HG02571 (cell line): ENCODE data around the gene POU1F1.
A peak's percentile ranks its signal among the peaks of the same experiment; 100 is the strongest.
"Not testable (repeated sequence)": the region's sequence is repeated elsewhere in the genome, so short reads cannot be mapped to it uniquely, and the experiment has no call there.

Experiments used
- ATAC-seq: cut with Tn5 transposase; IDR thresholded peaks from one replicate; pipeline ENCODE4 v1.9.1; 2021; ENCODE audit warnings: mild to moderate bottlenecking, moderate library complexity; ENCODE audit not compliant: unreplicated experiment

POU1F1 gene

GRCh38 chr3:87276484-87276883 lies at the start of gene POU1F1:
TSS of gene POU1F1 (minus strand) at chr3:87276584. CDS start at chr3:87276462, 122 bp downstream.
- no peak for ATAC-seq

GRCh38 chr3:87324609-87325008 lies 48.2 kb upstream of the POU1F1 start:
- no peak for ATAC-seq

GRCh38 chr3:87320756-87321626 lies 44.6 kb upstream of the POU1F1 start:
- no peak for ATAC-seq

- ATAC-seq = no peak
Measured at GRCh38 chr3:87318617-87319021, 42.2 kb upstream of the POU1F1 start.

GRCh38 chr3:87317779-87318178 lies 41.4 kb upstream of the POU1F1 start:
- ATAC-seq = no peak

- ATAC-seq = no peak
Measured at GRCh38 chr3:87313641-87314040, 37.3 kb upstream of the POU1F1 start.

- no peak for ATAC-seq
Measured at GRCh38 chr3:87311309-87311708, 34.9 kb upstream of the POU1F1 start.

GRCh38 chr3:87309601-87310000 lies 33.2 kb upstream of the POU1F1 start:
- ATAC-seq = no peak

- ATAC-seq = no peak
Measured at GRCh38 chr3:87307805-87308204, 31.4 kb upstream of the POU1F1 start.

GRCh38 chr3:87305517-87305916 lies 29.1 kb upstream of the POU1F1 start:
- no peak for ATAC-seq

GRCh38 chr3:87305031-87305430 lies 28.6 kb upstream of the POU1F1 start:
- not testable (repeated sequence) for ATAC-seq

GRCh38 chr3:87298111-87298718 lies 21.8 kb upstream of the POU1F1 start:
- ATAC-seq = peak; percentile 84

GRCh38 chr3:87288446-87288845 lies 12.1 kb upstream of the POU1F1 start:
- no peak for ATAC-seq

- ATAC-seq = no peak
Measured at GRCh38 chr3:87287011-87287410, 10.6 kb upstream of the POU1F1 start.

- ATAC-seq = peak; percentile 91
Measured at GRCh38 chr3:87272718-87273341, 3.6 kb downstream of the POU1F1 start.

GRCh38 chr3:87270908-87271700 lies 5.3 kb downstream of the POU1F1 start:
- ATAC-seq = no peak

GRCh38 chr3:87269723-87270122 lies 6.7 kb downstream of the POU1F1 start:
- ATAC-seq = no peak

- ATAC-seq = no peak
Measured at GRCh38 chr3:87268646-87269211, 7.7 kb downstream of the POU1F1 start.

- no peak for ATAC-seq
Measured at GRCh38 chr3:87267953-87268645, 8.3 kb downstream of the POU1F1 start.

- ATAC-seq = no peak
Measured at GRCh38 chr3:87261925-87262324, 14.5 kb downstream of the POU1F1 start.
